ENCODE measurements around the gene PRM1. TPM values are rescaled to one million over a fixed set of nuclear protein-coding genes. Genes with fewer than 3 reads are reported as not detected.

PRM1 gene
- total RNA-seq, 4 donors from 2014 or later, result not detected

GRCh38 chr16:11250091-11250785 is 30.9 kb downstream of the PRM1 start:
- intact Hi-C loops (cut with DNase I; ENCODE audit: low total_unique reads), result no loop called here
- Histone ChIP-seq H3K9me3 (no peaks in the 10 kb centered on the region), H3K27me3 (no peaks in the 10 kb centered on the region), H3K36me3 (no peaks in the 10 kb centered on the region), H3K4me1 (peaks cover 0 to 6% of the 10 kb centered on the region in 2 donors), H3K27ac (no peak overlapping the region), H3K4me3 (no peak overlapping the region)
- DNase-seq, result no peak
- no peak for TF ChIP-seq POLR2A (IDR thresholded peaks at IDR 0.05)
- TF ChIP-seq CTCF (IDR thresholded peaks at IDR 0.05), result no peak

GRCh38 chr16:11249233-11250061 is 31.7 kb downstream of the PRM1 start:
- H3K9me3 ChIP-seq, result no peaks in the 10 kb centered on the region
- no peak overlapping the region for H3K4me3 ChIP-seq
- no peaks in the 10 kb centered on the region for H3K4me1 ChIP-seq
- H3K36me3 ChIP-seq, result no peaks in the 10 kb centered on the region
- intact Hi-C loops (cut with DNase I; ENCODE audit: low total_unique reads), result no loop called here
- no peak overlapping the region for H3K27ac ChIP-seq
- no peaks in the 10 kb centered on the region for H3K27me3 ChIP-seq
- no peak for DNase-seq
- TF ChIP-seq POLR2A (IDR thresholded peaks at IDR 0.05) (no peak), CTCF (IDR thresholded peaks at IDR 0.05) (no peak)

- TF ChIP-seq POLR2A (IDR thresholded peaks at IDR 0.05) (no peak), CTCF (IDR thresholded peaks at IDR 0.05) (no peak)
- intact Hi-C loops (cut with DNase I; ENCODE audit: low total_unique reads), result no loop called here
These were observed 33.0 kb downstream of the PRM1 start for GRCh38 chr16:11248133-11248532.

GRCh38 chr16:11245988-11246387 is 35.1 kb downstream of the PRM1 start:
- H3K4me1 ChIP-seq, result no peaks in the 10 kb centered on the region
- no peaks in the 10 kb centered on the region for H3K36me3 ChIP-seq
- no peak overlapping the region for H3K27ac ChIP-seq
- H3K9me3 ChIP-seq, result no peaks in the 10 kb centered on the region
- TF ChIP-seq POLR2A (IDR thresholded peaks at IDR 0.05) (no peak), CTCF (IDR thresholded peaks at IDR 0.05) (no peak)
- H3K4me3 ChIP-seq, result no peak overlapping the region
- intact Hi-C loops (cut with DNase I; ENCODE audit: low total_unique reads), result no loop called here
- DNase-seq, result no peak
- no peaks in the 10 kb centered on the region for H3K27me3 ChIP-seq

More at GRCh38 chr16:11248133-11248532, 33.0 kb downstream of the PRM1 start:
- H3K27me3 ChIP-seq, result no peaks in the 10 kb centered on the region
- no peak overlapping the region for H3K27ac ChIP-seq
- H3K4me3 ChIP-seq, result no peak overlapping the region
- no peaks in the 10 kb centered on the region for H3K36me3 ChIP-seq
- no peaks in the 10 kb centered on the region for H3K4me1 ChIP-seq
- no peak for DNase-seq
- no peaks in the 10 kb centered on the region for H3K9me3 ChIP-seq

- Histone ChIP-seq H3K27ac (no peak overlapping the region), H3K36me3 (no peaks in the 10 kb centered on the region), H3K9me3 (no peaks in the 10 kb centered on the region), H3K4me3 (no peak overlapping the region), H3K27me3 (no peaks in the 10 kb centered on the region), H3K4me1 (no peaks in the 10 kb centered on the region)
- TF ChIP-seq CTCF (IDR thresholded peaks at IDR 0.05), result no peak
- no peak for TF ChIP-seq POLR2A (IDR thresholded peaks at IDR 0.05)
- intact Hi-C loops (cut with DNase I; ENCODE audit: low total_unique reads), result no loop called here
- DNase-seq, result no peak
These were observed 35.9 kb downstream of the PRM1 start for GRCh38 chr16:11245222-11245737.
